NCI-H69 (cell line): ENCODE data around the gene KCNQ2.

Source experiments
- DNase-seq: peaks from one replicate; lab custom pipeline; 2025; lab: John Stamatoyannopoulos, UW

KCNQ2 gene

DNA sequence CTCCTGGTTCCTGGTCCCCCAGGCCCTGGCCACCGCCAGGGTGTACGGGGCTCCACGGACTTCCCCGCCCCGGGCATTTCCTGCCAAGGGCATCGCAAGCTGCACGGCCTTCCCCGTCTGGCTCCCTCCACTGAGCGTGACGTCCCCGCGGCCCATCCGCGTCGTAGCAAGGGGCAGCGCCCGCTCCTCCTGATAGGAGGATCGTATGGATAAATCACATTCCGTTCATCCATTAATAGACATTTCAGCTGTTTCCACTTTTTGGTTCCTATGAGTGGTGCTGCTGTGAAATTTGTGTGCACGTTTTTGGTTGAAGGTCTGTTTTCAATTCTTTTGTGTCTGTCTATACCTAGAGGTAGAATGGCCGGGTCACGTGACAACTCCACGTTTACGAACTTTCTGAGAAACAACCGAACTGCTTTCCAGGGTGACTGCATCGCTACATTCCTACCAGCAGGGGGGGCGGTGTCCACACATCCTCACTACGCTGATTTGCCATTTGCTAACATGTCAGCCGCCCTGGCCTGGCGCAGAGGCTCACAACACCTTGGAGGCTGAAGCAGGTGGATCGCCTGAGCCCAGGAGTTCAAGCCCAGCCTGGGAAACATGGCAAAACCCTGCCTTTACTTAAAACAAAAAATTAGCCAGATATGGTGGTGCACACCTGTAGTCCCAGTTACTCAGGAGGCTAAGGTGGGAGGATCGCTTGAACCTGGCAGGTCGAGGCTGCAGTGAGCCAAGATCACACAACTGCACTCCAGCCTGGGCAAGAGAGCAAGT lies 37.7 kb downstream of the KCNQ2 start:
- peak; percentile 52 for DNase-seq

DNA sequence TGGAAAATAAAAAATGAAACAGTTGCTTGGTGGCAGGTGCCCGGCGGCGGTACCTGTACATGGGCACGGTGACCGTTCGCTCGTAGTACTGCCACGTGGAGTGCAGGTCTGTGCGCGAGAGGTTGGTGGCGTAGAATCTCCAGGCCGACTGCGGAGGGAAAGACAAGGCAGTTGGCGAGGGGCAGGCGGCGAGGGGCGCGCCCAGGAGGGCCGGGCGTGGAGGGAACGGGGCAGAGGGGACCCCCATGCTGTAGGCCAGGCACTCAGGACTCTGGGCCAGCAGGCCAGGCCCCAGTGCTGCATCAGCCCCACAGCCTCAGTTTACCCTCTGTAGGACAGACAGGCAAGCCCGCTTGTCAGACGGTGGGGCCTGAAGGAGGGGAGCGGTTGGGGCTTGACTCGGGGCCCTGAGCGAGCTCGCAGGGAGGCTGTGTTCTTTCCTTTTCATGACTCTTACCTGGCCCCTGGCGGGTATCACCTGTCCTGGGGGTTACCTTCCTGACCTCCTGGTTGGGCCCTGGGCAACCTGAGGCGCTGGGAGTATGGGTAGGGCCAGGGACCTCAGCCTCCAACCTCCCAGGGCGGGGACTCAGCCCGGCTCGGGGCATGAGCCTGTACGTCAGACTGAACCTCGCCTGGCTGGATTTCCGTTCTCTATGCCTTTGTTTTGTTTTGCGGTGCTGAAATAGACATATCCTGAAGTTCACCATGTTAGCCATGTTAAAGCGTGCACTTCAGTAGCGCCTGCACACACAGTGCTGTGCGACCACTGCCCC lies 38.5 kb downstream of the KCNQ2 start:
- no peak for DNase-seq

DNA sequence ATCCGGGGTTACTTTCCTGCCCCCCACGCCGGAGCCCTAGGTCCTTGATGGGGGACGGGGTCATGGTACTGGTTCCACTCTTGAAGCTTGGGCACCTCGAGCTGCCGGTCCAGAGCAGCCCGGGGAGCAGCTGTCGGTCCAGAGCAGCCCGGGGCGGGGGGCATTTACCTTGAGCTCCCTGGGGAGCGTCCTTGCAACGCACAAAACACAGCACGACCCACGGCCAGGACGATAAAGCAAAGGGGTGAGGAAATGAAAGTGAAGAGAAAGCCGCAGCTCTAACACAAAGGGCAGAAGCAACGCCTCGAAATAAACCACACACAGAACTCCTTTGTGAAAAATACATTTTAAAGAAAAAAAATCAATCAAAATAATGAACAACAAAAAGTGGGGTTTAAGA lies 39.1 kb downstream of the KCNQ2 start:
- no peak for DNase-seq

DNA sequence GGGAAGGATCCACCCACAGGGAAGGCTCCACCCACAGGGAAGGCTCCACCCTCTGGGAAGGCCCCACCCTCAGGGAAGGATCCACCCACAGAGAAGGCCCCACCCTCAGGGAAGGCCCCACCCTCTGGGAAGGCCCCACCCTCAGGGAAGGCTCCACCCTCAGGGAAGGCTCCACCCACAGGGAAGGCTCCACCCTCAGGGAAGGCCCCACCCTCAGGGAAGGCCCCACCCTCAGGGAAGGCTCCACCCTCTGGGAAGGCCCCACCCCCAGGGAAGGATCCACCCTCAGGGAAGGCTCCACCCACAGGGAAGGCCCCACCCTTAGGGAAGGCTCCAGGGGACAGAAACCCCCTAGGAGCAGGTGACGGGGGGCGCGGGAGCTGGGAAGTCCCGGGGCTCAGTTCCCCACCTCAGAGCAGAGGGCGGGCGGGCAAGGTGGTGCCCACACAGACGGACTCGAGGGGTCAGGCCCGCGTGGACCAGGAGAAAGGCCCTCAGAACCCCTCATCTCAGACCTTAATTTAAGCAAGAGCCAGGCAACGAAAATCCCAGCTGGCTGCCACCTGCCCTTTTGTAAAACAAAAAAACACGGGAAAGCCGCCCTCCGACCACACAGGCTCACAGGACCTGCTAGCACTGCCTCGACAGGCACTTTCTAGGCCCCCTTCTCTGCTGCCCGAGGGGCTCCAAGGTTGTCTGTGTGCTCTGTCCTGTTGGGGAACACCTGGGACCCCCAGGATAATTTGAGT lies 39.7 kb downstream of the KCNQ2 start:
- peak; percentile 12 for DNase-seq

DNA sequence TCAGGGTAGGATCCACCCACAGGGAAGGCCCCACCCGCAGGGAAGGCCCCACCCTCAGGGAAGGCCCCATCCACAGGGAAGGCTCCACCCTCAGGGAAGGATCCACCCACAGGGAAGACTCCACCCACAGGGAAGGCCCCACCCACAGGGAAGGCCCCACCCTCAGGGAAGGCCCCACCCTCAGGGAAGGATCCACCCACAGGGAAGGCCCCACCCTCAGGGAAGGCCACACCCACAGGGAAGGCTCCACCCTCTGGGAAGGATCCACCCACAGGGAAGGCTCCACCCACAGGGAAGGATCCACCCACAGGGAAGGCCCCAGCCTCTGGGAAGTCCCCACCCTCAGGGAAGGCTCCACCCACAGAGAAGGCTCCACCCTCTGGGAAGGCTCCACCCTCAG lies 40.5 kb downstream of the KCNQ2 start:
- no peak for DNase-seq

DNA sequence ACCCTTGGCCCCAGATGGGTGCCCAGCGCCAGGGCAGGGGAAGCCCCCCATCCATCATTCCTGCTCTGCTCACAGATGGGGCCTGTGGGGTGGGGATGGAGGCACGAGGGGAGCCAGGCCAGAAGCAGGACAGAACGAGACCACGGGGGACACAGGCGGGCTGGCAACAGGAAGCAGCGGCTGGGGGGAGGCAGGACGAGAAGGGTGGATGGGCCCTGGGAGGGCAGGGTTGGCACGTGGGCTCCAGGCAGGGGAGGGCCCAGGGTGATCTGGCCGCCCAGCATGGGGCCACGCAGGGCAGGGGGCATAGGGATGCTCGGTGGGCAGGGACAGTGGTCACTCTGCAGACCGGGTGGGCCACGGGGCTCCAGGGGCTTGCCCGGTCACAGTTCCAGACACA lies 41.6 kb downstream of the KCNQ2 start:
- DNase-seq: no peak

DNA sequence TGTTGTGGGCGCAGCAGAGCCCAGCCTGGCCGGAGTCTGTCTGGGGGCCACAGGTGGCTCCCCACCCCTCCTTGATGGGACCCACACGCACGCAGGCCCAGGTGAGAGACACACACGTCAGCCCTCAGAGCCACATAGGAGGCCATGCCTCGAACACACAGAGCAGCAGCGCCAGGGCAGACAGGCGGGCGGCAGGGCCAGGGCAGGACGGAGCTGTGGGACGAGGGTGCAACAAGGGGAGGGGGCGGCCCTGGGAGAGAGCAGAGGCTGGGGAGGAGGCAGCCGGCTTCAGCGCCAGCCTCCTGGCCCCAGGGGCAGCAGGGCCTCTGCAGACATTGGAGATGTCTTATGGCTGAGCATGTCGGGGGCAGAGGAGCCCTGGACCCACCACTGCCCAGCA lies 42.5 kb downstream of the KCNQ2 start:
- no peak for DNase-seq

DNA sequence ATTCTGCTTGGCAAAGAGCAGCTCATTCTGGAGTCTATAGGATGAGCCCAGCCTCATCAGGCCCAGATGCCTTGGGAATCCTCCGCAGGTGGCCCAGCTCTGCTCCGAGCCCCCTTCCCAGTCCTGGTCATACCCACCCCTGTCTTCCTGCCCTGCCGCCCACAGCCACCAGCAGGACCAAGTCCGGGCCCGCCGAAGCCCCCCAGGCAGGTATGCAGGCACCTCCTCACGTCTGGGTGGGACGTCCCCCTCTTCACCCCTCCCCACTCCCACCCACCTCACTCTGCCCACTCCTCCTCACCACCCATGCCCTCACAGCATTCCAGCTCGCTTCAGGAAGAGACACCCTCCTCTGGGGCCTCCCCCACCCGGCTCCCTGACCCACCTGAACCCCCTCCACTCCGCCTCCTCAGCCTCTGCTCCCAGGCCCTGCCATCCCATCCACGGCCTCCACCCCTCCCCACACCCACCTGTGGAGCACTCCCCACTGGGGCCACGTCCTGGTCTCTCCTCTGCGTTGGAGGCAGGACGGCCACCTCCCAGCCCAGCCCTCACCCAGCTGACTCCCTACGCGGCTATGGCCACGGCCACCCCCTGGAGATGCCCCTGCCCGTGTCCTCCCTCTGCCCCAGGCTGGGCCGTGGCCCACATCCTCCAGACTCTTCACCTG lies 43.4 kb downstream of the KCNQ2 start:
- no peak for DNase-seq

DNA sequence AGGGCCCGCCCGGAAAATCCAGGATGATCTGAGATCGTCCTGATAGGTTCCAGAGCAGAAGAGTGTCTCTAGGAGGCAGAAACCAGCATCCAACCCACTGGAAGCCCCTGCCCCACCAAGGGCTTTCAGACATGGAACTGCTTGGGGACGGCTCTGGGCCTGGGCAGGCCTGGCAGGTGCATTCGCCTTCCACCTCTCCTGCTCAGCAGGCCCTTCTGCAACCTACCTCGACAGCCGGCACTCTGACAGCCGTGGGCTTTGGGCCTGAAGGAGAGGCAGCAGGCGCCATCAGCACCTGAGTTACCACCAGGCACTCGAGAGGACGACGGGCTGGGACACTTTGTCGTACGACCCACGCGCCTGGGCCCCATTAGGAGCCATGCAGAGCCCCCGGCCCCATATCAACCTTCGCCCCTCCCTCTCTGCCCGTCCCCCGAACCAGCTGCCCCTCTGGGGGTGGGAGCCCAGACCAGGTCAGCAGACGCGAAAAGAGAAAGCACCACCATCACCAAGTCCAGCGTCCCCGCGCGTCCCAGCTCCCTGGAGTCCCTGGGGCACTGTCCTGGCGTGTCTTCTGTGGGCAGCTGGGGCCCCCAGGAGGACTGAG lies 44.6 kb downstream of the KCNQ2 start:
- no peak for DNase-seq

DNA sequence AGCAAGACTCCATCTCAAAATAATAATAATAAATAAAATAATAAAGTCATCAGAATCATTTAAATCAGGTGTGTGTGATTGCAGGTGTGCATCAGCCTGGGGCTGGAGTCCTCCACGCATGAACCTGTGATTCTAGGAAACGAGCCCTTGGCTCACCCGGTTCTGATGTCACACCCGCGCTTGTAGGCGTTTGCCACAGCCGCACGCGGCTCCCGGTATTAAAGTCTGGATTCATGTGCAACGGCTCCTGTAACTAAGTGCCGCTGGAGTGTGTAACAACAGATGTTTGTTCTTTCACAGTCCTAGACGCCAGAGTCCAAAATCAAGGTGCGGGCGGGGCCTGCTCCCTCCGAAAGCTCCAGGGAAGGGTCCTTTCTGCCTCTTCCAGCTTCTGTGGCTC lies 45.2 kb downstream of the KCNQ2 start:
- no peak for DNase-seq

DNA sequence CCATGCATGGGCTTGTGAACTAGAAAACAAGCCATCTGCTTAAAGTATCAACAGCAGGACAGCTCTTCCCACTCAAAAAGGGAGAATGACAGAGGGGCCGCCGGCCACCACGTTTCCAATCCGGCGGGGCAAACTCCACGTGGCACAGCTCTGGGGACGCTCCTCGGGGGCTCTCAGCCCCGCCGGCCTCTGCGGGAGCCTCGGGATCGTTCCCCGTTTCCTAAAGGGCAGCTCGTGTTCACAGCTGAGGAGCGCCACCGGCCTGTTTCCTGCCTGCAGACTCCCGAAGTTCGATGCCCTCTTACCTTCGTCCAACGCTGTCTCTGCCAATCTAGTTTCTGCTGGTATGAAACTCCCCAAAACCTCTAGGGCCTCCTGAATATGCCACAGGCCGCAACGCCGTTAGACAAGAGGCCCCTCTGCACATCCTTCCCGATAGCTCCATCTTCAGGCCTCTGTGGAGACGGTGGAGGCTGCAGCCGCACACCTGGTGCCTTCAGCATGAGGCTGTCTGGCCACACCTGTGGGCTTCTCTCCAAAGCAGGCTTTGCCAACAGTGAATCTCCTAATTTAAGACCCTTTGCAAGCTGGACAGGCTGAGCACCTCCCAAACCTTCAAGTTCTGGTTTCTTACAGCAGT lies 46.5 kb downstream of the KCNQ2 start:
- DNase-seq: no peak

DNA sequence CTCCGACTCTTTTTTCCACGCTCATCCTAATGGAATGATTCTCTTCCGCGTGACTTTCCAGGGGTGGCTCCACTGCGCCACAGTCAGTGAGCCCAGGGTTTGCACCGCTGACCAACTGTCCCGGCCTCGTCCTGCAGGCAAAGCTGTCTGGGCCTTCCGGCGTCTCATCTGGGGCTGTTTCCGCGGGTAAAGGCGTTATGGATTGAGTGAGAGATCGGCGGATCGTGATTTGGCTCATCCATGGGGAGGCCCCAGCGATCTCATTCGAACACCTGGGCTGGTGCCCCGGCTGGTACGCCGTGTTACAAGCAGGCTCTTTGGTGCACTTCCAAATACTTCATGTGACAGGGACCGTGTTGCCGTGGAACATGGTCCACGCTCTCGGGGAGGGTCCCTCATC lies 47.8 kb downstream of the KCNQ2 start:
- no peak for DNase-seq

DNA sequence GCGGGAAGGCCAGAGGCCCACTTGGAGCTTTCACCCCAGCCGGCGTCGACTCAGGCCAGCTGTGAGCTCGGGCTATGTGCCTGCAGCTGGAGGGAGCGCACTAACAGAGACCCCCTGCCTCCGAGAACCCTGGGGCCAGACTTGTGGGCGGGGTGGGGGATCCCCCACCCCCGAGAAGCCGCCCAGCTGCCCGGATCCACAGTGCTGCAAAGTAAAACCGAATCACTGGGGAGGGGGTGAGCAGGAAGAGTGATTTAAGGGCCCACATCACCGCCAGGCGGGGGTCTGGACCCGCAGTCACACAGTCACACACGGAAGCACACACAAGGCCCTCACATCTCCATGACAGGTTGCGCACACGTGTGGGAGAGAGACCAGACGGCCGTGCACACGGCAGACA lies 48.7 kb downstream of the KCNQ2 start:
- no peak for DNase-seq

DNA sequence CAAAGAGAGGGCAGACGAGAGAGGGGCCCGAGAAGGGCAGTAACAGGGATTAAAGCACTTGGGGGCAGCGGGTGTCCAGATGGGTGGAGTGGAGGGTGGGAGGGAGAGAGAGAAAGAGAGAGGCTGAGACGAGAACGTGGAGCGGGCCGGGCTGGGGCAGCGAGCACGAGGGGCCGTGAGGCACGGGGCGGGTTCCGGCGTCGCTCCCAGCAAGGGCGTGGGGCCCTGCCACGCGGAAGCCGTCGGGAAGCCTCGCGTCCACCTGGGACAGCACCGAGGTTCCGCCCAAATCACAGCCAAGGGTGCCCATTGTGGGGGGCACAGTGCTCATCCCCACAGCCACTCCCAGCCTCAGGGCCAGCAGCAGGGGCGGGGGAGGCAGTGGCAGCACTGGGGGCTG lies 49.8 kb downstream of the KCNQ2 start:
- DNase-seq: no peak

DNA sequence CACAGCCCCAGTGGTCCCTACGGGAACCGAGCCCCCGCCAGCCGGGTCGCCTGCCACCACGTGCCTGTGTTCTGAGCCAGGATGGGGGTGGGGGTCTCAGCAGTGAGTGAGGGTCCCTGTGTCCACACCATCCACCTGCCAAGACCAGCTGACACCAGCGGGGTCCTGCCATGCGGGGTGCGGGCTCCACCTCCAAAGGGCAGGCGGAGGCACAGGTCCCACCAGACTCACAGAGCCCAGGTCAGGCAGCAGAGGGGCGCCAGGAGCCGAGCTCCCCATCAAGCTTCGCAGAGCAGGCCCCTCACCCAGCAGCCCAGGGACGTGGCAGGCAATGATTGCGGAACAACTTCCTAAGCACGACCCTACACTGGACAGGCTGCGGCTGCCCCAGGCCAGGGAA lies 50.5 kb downstream of the KCNQ2 start:
- DNase-seq: no peak

DNA sequence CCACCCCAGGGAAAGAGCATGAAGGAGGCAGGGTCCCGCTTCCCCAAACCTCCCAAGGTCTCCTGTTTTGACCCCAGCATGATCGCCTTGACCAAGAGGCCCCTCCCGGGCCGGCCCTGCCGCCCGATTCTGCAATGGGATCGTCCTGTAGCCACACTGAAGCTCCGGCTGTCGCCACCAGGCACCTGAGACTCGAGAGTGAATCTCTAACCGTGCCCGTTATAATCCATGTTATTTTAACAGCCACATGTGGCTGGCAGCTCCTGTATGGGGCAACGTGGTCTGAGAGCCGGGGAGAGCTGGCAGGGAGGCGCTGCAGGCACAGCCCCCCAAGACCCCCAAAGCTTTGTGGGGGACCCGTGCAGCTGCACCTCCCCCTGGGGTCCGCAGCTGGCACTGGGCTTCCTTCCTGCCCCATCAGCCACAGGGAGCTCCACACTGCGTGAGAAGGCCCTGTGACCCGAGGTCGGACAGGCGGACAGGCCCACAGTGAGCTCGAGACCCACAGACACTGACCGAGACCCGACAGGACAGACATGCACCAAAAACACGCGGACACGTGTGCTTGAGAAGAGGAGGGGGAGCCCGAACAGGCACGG lies 51.3 kb downstream of the KCNQ2 start:
- DNase-seq: no peak

DNA sequence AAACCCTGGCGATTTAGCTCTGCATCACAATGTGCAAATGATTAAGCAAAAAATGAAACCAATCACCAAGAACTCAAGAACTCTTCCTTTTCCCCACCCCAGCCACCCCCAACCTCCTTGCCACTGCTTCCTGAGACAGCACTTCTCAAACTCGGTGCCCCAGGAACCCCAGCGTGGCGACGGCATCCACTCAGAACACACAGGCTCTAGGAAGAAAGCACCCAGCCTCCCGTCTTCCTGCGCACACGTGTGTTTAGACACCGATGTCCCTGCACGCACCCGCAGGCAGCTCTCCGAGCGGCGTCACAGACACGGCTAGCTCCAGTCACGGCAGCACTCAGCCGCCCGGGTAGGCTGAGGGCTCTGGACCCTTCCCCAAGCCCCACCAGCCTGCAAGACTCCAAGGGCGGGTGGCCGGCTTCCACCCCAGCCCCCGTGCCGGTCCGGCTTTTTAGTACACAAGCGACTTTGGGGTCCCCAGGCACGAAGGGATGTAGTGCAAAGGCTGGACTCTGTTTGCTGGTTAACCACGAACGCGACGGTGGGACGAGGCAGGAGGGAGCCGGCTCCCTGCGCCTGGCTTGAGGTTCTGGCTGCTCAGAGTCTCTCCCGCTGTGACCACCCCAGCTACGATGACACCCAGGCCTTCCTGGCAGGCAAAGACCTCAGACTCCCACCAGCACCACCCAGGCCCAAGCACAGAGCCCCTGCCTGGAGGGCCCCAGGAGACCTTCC lies 51.9 kb downstream of the KCNQ2 start:
- no peak for DNase-seq

DNA sequence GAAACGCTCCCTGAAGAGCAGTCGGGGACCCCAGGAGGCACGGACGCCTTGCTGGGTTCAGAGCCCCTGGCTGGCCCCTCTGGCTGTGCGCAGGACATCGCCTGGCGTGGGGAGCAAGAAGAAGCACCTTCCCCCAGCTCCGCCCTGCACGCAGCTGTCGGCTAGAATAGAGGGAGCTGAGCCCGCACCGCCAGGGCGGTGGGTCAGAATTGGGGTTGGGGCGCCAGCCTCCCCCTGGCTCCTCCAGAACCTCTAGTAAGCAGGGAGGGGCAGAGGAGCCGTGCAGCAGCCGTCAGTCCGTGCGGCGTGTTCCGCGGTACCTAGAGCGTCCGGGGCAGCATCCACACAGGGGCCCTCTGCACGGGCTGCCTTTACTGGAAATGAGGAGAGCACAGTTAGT lies 53.2 kb downstream of the KCNQ2 start:
- no peak for DNase-seq

DNA sequence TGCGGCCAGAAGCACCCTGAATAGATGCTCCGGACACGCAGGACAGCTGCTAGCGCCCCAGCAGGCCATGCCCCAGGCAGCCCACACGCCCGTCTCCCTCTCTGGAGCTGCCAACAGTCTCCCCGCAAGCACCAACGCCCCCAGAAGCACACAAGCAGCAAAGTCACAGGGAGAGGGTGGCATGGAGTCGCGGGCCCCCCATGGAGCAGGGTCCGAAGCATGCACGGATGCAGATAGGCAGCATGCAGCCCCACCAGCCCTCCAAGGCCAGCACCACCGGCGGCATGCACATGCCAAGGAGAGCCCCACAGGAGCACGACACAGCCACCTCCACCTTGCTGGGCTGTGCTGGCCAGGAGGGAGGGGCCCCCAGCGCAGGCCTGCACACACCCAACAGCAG lies 53.8 kb downstream of the KCNQ2 start:
- no peak for DNase-seq

DNA sequence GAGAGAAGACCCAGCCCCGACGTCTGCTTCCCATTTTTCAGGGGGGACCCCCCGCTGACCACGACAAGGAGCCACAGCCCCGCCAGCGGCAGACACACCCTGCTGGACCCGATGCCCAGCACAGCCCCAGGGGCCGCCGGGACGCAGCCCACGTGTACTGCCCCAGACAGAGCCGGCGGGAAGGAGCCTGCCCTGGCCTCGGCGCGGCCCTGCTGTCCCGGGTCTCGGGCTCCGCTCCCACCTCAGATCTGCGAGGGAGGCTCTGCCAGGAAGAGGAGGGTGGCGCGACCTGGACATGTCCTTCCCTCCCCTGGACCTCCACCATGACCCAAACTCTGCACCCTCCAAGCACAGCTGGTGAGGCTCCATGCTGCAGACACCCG lies 54.7 kb downstream of the KCNQ2 start:
- DNase-seq: no peak
